Measurements from ENCODE around the gene DRD5. TPM values are rescaled to one million over a fixed set of nuclear protein-coding genes. Genes with fewer than 3 reads are reported as not detected.
"Not testable (repeated sequence)": the region's sequence is repeated elsewhere in the genome, so short reads cannot be mapped to it uniquely, and the experiment has no call there.

DRD5 gene
- total RNA-seq, 2 experiments from 2014 or later = not detected

- Mint-ChIP-seq H3K27ac (no peak overlapping the region), H3K27me3 (peaks cover 23% of the 10 kb centered on the region), H3K4me3 (no peak overlapping the region), H3K36me3 (ENCODE audit: low read depth) (no peaks in the 10 kb centered on the region), H3K9me3 (no peaks in the 10 kb centered on the region), H3K4me1 (ENCODE audit: low read depth) (no peaks in the 10 kb centered on the region)
- no peak overlapping the region for H3K27ac ChIP-seq (ENCODE audit: low read depth in 1 of 2, low read length in 2 of 2)
- ChIA-PET CTCF (no interaction called here), POLR2A (no interaction called here)
- H3K4me3 ChIP-seq (ENCODE audit: low read length) = no peak overlapping the region
- H3K27me3 ChIP-seq (ENCODE audit: control insufficient read depth in 1 of 2, insufficient read depth in 2 of 2, low read length in 2 of 2) = no peaks in the 10 kb centered on the region
- H3K4me1 ChIP-seq (ENCODE audit: insufficient read depth, low read length) = no peaks in the 10 kb centered on the region
- no peak for TF ChIP-seq CTCF (IDR thresholded peaks at IDR 0.05)
- intact Hi-C loops (cut with DNase I, micrococcal nuclease) = no loop called here
- H3K36me3 ChIP-seq (ENCODE audit: insufficient read depth, low read length) = no peaks in the 10 kb centered on the region
- DNase-seq (peak in 1 of 14 experiments; percentile 8), ATAC-seq (ENCODE audit: poor library complexity) (no peak)
- H3K9me3 ChIP-seq (ENCODE audit: control insufficient read depth in 1 of 2, insufficient read depth in 1 of 2, low read length in 2 of 2) = no peaks in the 10 kb centered on the region
These were observed 10.4 kb upstream of the DRD5 start for GRCh38 chr4:9771034-9771433.

- H3K27me3 ChIP-seq (ENCODE audit: control insufficient read depth in 1 of 2, insufficient read depth in 2 of 2, low read length in 2 of 2) = no peaks in the 10 kb centered on the region
- no peaks in the 10 kb centered on the region for H3K4me1 ChIP-seq (ENCODE audit: insufficient read depth, low read length)
- Mint-ChIP-seq H3K9me3 (no peaks in the 10 kb centered on the region), H3K27ac (no peak overlapping the region), H3K36me3 (ENCODE audit: low read depth) (no peaks in the 10 kb centered on the region), H3K27me3 (peaks cover 19% of the 10 kb centered on the region), H3K4me3 (no peak overlapping the region), H3K4me1 (ENCODE audit: low read depth) (no peaks in the 10 kb centered on the region)
- ATAC-seq (ENCODE audit: poor library complexity) (no peak), DNase-seq (no peak)
- H3K27ac ChIP-seq (ENCODE audit: low read depth in 1 of 2, low read length in 2 of 2) = no peak overlapping the region
- POLR2A ChIA-PET = no interaction called here
- CTCF ChIA-PET = no interaction called here
- no peaks in the 10 kb centered on the region for H3K9me3 ChIP-seq (ENCODE audit: control insufficient read depth in 1 of 2, insufficient read depth in 1 of 2, low read length in 2 of 2)
- no peak for TF ChIP-seq CTCF (IDR thresholded peaks at IDR 0.05)
- intact Hi-C loops (cut with DNase I, micrococcal nuclease) = no loop called here
- no peaks in the 10 kb centered on the region for H3K36me3 ChIP-seq (ENCODE audit: insufficient read depth, low read length)
- no peak overlapping the region for H3K4me3 ChIP-seq (ENCODE audit: low read length)
These were observed 8.0 kb upstream of the DRD5 start for GRCh38 chr4:9773471-9773870.

GRCh38 chr4:9782136-9782436 is 652 bp downstream of the DRD5 start:
- H3K36me3 ChIP-seq (ENCODE audit: insufficient read depth, low read length) = no peaks in the 10 kb centered on the region
- H3K9me3 ChIP-seq (ENCODE audit: control insufficient read depth in 1 of 2, insufficient read depth in 1 of 2, low read length in 2 of 2) = peaks cover 0 to 16% of the 10 kb centered on the region in 2 experiments
- H3K27me3 Mint-ChIP-seq = peaks cover 54% of the 10 kb centered on the region
- no peaks in the 10 kb centered on the region for H3K9me3 Mint-ChIP-seq
- H3K27me3 ChIP-seq (ENCODE audit: control insufficient read depth in 1 of 2, insufficient read depth in 2 of 2, low read length in 2 of 2) = peaks cover 12 to 15% of the 10 kb centered on the region in 2 experiments
- H3K27ac Mint-ChIP-seq = no peak overlapping the region
- no peaks in the 10 kb centered on the region for H3K4me1 Mint-ChIP-seq (ENCODE audit: low read depth)
- no peak overlapping the region for H3K4me3 ChIP-seq (ENCODE audit: low read length)
- no peaks in the 10 kb centered on the region for H3K4me1 ChIP-seq (ENCODE audit: insufficient read depth, low read length)
- POLR2A ChIA-PET = no interaction called here
- intact Hi-C loops (cut with DNase I, micrococcal nuclease) = no loop called here
- H3K36me3 Mint-ChIP-seq (ENCODE audit: low read depth) = no peaks in the 10 kb centered on the region
- no peak for DNase-seq
- no peak overlapping the region for H3K27ac ChIP-seq (ENCODE audit: low read depth in 1 of 2, low read length in 2 of 2)
- TF ChIP-seq CTCF (IDR thresholded peaks at IDR 0.05) = no peak
- no peak for ATAC-seq (ENCODE audit: poor library complexity)
- CTCF ChIA-PET = no interaction called here
- H3K4me3 Mint-ChIP-seq = no peak overlapping the region

- H3K4me1 Mint-ChIP-seq (ENCODE audit: low read depth); DNase-seq; H3K4me3 ChIP-seq (ENCODE audit: low read length); H3K4me3 Mint-ChIP-seq; intact Hi-C loops (cut with DNase I, micrococcal nuclease); ATAC-seq (ENCODE audit: poor library complexity); CTCF ChIA-PET; POLR2A ChIA-PET; H3K4me1 ChIP-seq (ENCODE audit: insufficient read depth, low read length); H3K9me3 Mint-ChIP-seq; H3K27me3 ChIP-seq (ENCODE audit: control insufficient read depth in 1 of 2, insufficient read depth in 2 of 2, low read length in 2 of 2); H3K36me3 ChIP-seq (ENCODE audit: insufficient read depth, low read length); H3K27ac ChIP-seq (ENCODE audit: low read depth in 1 of 2, low read length in 2 of 2); H3K27ac Mint-ChIP-seq; H3K36me3 Mint-ChIP-seq (ENCODE audit: low read depth): not testable (repeated sequence)
- peaks cover 0 to 16% of the 10 kb centered on the region in 2 experiments for H3K9me3 ChIP-seq (ENCODE audit: control insufficient read depth in 1 of 2, insufficient read depth in 1 of 2, low read length in 2 of 2)
- peaks cover 42% of the 10 kb centered on the region for H3K27me3 Mint-ChIP-seq
These were observed 4.5 kb downstream of the DRD5 start for GRCh38 chr4:9785891-9786290.
